HL-60 (cell line): ENCODE measurements around the gene RSPH1.

Source experiments
- GABPA ChIP-seq: IDR thresholded peaks from 2 replicates; pipeline ENCODE4 v1.6.1; 2012; ENCODE audit warnings: low read depth
- POLR2AphosphoS5 ChIP-seq: IDR thresholded peaks from 2 replicates; pipeline ENCODE4 v1.6.1; 2012; ENCODE audit warnings: low read depth
- SPI1 ChIP-seq: IDR thresholded peaks from 2 replicates; pipeline ENCODE4 v1.6.1; 2012; ENCODE audit warnings: low read depth, mild to moderate bottlenecking, borderline replicate concordance
- TF ChIP-seq, protein P1 (sequence below): IDR thresholded peaks from one replicate; pipeline ENCODE4 v1.5.1; 2011; ENCODE audit warnings: low read length, control low read depth, inconsistent platforms; ENCODE audit not compliant: insufficient read depth
- TF ChIP-seq, protein P2 (sequence below): IDR thresholded peaks from 2 replicates; pipeline ENCODE4 v1.6.1; 2012; ENCODE audit warnings: low read depth; ENCODE audit not compliant: insufficient replicate concordance

DNA sequence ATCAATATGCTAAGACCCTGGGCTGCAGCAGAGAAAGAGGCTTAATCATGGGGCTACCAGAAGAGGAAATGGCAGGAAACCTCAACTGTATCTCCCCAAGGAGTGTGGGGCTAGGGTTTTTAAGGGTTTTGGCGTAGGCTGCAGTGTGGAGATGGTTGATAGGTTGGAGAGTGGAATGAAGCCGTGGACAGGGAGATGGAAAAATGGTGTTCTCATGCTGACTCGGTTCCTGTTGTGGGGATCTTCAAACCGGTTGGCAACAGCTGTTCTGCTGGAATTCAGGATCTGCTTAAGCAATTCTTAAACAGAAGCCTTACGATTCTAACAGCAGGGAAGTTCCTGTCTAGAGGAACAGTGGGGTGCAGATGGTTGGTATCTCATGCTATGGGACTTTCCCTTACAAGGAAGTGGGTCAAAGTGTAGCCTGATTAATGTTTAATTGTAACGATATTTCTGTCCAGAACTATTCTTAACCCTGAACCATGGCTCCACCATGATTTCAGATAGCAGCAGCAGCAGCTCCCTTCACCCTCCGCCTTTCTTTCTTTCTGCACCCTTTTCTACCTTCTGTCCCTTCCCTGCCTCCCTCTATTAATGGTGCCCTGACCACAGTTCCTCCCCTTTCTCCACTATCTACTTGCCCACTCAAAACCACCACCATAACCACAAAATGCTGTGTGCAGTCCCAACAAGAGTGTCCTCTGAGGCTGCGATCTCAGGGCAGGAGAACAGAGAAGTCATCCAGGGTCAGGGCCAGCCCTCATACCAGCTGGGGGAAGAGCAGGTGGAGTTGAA lies 30.8 kb downstream of the RSPH1 start:
- TF ChIP-seq, protein P1, sequence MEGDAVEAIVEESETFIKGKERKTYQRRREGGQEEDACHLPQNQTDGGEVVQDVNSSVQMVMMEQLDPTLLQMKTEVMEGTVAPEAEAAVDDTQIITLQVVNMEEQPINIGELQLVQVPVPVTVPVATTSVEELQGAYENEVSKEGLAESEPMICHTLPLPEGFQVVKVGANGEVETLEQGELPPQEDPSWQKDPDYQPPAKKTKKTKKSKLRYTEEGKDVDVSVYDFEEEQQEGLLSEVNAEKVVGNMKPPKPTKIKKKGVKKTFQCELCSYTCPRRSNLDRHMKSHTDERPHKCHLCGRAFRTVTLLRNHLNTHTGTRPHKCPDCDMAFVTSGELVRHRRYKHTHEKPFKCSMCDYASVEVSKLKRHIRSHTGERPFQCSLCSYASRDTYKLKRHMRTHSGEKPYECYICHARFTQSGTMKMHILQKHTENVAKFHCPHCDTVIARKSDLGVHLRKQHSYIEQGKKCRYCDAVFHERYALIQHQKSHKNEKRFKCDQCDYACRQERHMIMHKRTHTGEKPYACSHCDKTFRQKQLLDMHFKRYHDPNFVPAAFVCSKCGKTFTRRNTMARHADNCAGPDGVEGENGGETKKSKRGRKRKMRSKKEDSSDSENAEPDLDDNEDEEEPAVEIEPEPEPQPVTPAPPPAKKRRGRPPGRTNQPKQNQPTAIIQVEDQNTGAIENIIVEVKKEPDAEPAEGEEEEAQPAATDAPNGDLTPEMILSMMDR: no peak
- TF ChIP-seq, protein P2, sequence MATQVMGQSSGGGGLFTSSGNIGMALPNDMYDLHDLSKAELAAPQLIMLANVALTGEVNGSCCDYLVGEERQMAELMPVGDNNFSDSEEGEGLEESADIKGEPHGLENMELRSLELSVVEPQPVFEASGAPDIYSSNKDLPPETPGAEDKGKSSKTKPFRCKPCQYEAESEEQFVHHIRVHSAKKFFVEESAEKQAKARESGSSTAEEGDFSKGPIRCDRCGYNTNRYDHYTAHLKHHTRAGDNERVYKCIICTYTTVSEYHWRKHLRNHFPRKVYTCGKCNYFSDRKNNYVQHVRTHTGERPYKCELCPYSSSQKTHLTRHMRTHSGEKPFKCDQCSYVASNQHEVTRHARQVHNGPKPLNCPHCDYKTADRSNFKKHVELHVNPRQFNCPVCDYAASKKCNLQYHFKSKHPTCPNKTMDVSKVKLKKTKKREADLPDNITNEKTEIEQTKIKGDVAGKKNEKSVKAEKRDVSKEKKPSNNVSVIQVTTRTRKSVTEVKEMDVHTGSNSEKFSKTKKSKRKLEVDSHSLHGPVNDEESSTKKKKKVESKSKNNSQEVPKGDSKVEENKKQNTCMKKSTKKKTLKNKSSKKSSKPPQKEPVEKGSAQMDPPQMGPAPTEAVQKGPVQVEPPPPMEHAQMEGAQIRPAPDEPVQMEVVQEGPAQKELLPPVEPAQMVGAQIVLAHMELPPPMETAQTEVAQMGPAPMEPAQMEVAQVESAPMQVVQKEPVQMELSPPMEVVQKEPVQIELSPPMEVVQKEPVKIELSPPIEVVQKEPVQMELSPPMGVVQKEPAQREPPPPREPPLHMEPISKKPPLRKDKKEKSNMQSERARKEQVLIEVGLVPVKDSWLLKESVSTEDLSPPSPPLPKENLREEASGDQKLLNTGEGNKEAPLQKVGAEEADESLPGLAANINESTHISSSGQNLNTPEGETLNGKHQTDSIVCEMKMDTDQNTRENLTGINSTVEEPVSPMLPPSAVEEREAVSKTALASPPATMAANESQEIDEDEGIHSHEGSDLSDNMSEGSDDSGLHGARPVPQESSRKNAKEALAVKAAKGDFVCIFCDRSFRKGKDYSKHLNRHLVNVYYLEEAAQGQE: no peak
- peak; percentile 82 for TF ChIP-seq POLR2AphosphoS5
- TF ChIP-seq SPI1: peak; percentile 31; the same call in 1 of the 2 replicates
- TF ChIP-seq GABPA: no peak
